ENCODE results near the gene PDE11A. TPM values are rescaled to one million over a fixed set of nuclear protein-coding genes. Genes with fewer than 3 reads are reported as not detected.

The PDE11A gene
- total RNA-seq, 1 experiment from 2014 or later: 0.13 TPM

DNA sequence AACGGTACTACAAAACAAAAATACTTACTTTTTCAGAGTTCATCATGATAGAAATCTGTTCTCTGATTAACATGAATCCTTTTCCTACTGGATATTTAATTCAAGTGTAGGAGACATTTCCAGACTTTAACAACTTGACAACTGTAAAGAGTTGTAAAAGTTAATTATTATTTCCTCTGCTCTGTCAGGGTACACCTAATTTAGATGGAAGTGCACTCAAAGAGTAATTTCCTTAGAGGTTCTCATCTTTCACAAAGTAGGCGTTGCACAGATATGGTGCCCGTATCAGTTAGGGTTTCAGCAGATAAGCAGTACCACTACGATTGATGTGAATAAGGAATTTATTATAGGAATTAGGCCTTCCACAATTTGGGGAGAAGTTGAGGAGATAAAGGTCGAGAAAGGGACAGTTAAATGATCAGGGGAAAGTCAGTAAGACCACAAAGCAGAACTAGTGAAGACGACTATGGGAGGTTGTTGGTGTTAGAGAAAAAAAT lies 16.2 kb upstream of the PDE11A start:
- H2AK5ac ChIP-seq (ENCODE audit: insufficient read length, low read length): no peak overlapping the region
- no peaks in the 10 kb centered on the region for H3K4me1 ChIP-seq (ENCODE audit: insufficient read depth, low read length)
- H3K4me1 Mint-ChIP-seq: no peaks in the 10 kb centered on the region
- no peak overlapping the region for H2AFZ ChIP-seq (ENCODE audit: low read length)
- no peak overlapping the region for H4K91ac ChIP-seq (ENCODE audit: insufficient read length, low read depth, low read length)
- no peak overlapping the region for H3K4me3 Mint-ChIP-seq
- no peak overlapping the region for H3K4me2 ChIP-seq (ENCODE audit: insufficient read depth, insufficient read length, low read length)
- DNase-seq: no peak
- no peaks in the 10 kb centered on the region; a peak in 1 of 5 replicates for H3K9me3 Mint-ChIP-seq
- H2BK15ac ChIP-seq (ENCODE audit: low read depth, low read length): no peak overlapping the region
- no peak overlapping the region for H2BK5ac ChIP-seq (ENCODE audit: insufficient read length, low read length)
- H3K23ac ChIP-seq (ENCODE audit: insufficient read length, low read depth, low read length): no peak overlapping the region
- H3K36me3 Mint-ChIP-seq (ENCODE audit: insufficient read depth in 1 of 3, low read depth in 3 of 3): no peaks in the 10 kb centered on the region
- H3K9me3 ChIP-seq (ENCODE audit: control insufficient read depth, low read depth, low read length): no peaks in the 10 kb centered on the region
- H3K9ac ChIP-seq (ENCODE audit: extremely low read depth, insufficient read length, low read length): no peak overlapping the region
- H3K27ac Mint-ChIP-seq: no peak overlapping the region
- no peak overlapping the region for H2BK12ac ChIP-seq (ENCODE audit: insufficient read length, low read depth, low read length)
- H4K8ac ChIP-seq (replicated peaks; ENCODE audit: insufficient read length, low read depth, low read length): no peak overlapping the region
- no peak overlapping the region for H4K5ac ChIP-seq (ENCODE audit: insufficient read length, low read depth, low read length)
- H4K20me1 ChIP-seq (ENCODE audit: control insufficient read depth, insufficient read depth, insufficient read length): no peaks in the 10 kb centered on the region
- H3K27ac ChIP-seq (ENCODE audit: insufficient read length, low read depth, low read length): no peak overlapping the region
- TF ChIP-seq, protein P1, sequence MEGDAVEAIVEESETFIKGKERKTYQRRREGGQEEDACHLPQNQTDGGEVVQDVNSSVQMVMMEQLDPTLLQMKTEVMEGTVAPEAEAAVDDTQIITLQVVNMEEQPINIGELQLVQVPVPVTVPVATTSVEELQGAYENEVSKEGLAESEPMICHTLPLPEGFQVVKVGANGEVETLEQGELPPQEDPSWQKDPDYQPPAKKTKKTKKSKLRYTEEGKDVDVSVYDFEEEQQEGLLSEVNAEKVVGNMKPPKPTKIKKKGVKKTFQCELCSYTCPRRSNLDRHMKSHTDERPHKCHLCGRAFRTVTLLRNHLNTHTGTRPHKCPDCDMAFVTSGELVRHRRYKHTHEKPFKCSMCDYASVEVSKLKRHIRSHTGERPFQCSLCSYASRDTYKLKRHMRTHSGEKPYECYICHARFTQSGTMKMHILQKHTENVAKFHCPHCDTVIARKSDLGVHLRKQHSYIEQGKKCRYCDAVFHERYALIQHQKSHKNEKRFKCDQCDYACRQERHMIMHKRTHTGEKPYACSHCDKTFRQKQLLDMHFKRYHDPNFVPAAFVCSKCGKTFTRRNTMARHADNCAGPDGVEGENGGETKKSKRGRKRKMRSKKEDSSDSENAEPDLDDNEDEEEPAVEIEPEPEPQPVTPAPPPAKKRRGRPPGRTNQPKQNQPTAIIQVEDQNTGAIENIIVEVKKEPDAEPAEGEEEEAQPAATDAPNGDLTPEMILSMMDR (conservative IDR thresholded peaks at IDR 0.05): no peak
- no CpG with 5 or more reads among the region's 6 CpGs for WGBS (ENCODE audit: extremely low coverage, insufficient read length, low lambda C conversion rate)
- H3K79me2 ChIP-seq (ENCODE audit: insufficient read depth, low read length): no peaks in the 10 kb centered on the region
- H3K27me3 Mint-ChIP-seq (ENCODE audit: low read depth): no peaks in the 10 kb centered on the region
- no peaks in the 10 kb centered on the region for H3K79me1 ChIP-seq (ENCODE audit: insufficient read depth, low read depth, low read length, poor library complexity, severe bottlenecking)
- no peaks in the 10 kb centered on the region for H3K23me2 ChIP-seq (ENCODE audit: insufficient read length, low read depth, low read length, poor library complexity, severe bottlenecking)
- H3K56ac ChIP-seq (ENCODE audit: insufficient read length, low read depth, low read length): no peak overlapping the region
- no peak overlapping the region for H2BK120ac ChIP-seq (ENCODE audit: low read depth, low read length, poor library complexity, severe bottlenecking)
- H3T11ph ChIP-seq (ENCODE audit: low read length): no peak overlapping the region
- no peaks in the 10 kb centered on the region for H3K27me3 ChIP-seq (ENCODE audit: insufficient read depth, low read length)
- no peak overlapping the region for H3K14ac ChIP-seq (ENCODE audit: insufficient read depth, low read length)
- H2BK20ac ChIP-seq (ENCODE audit: low read depth, low read length, poor library complexity, severe bottlenecking): no peak overlapping the region
- H3K4ac ChIP-seq (ENCODE audit: low read depth, low read length): no peak overlapping the region
- no peak overlapping the region for H3K18ac ChIP-seq (ENCODE audit: insufficient read length, low read depth, low read length)
